Stimulated activated CD4-positive, alpha-beta T cell treated with anti-CD3 and anti-CD28 coated beads, Interleukin-2, amount 100 ng/mL, for 4 hours (primary cell): Measurements from ENCODE around the gene R3HDM4.

Experiments
- DNase-seq: peaks from one replicate; pipeline ENCODE4 v3.0.0-alpha.2; 2020; ENCODE audit warnings: low read depth

R3HDM4 gene

GRCh38 chr19:875265-875879, 37.6 kb downstream of the R3HDM4 start:
- no peak for DNase-seq

GRCh38 chr19:873561-874041, 39.4 kb downstream of the R3HDM4 start:
- no peak for DNase-seq

GRCh38 chr19:873084-873483, 39.9 kb downstream of the R3HDM4 start:
- DNase-seq = peak; percentile 38

- DNase-seq = peak; percentile 72
Measured at GRCh38 chr19:872266-872951, 40.6 kb downstream of the R3HDM4 start.

- no peak for DNase-seq
Measured at GRCh38 chr19:871446-872265, 41.4 kb downstream of the R3HDM4 start.

- no peak for DNase-seq
Measured at GRCh38 chr19:870963-871401, 42.0 kb downstream of the R3HDM4 start.

GRCh38 chr19:870314-870713, 42.7 kb downstream of the R3HDM4 start:
- DNase-seq = no peak

- DNase-seq = no peak
Measured at GRCh38 chr19:869245-870177, 43.5 kb downstream of the R3HDM4 start.

GRCh38 chr19:868458-869244, 44.4 kb downstream of the R3HDM4 start:
- no peak for DNase-seq

GRCh38 chr19:867855-868457, 45.1 kb downstream of the R3HDM4 start:
- DNase-seq = no peak

GRCh38 chr19:867301-867793, 45.7 kb downstream of the R3HDM4 start:
- no peak for DNase-seq

GRCh38 chr19:866769-867300, 46.2 kb downstream of the R3HDM4 start:
- no peak for DNase-seq

GRCh38 chr19:863315-863620, 49.8 kb downstream of the R3HDM4 start:
- no peak for DNase-seq

- DNase-seq = peak; percentile 61
Measured at GRCh38 chr19:862581-863314, 50.3 kb downstream of the R3HDM4 start.

GRCh38 chr19:861756-862580, 51.1 kb downstream of the R3HDM4 start:
- DNase-seq = peak; percentile 44

- no peak for DNase-seq
Measured at GRCh38 chr19:861141-861755, 51.8 kb downstream of the R3HDM4 start.

GRCh38 chr19:858868-859843, 53.9 kb downstream of the R3HDM4 start, which contains the start of gene CFD:
Gene CFD (plus strand): TSS chr19:859664. CDS start chr19:859690, 26 bp downstream.
- no peak for DNase-seq
